ENCODE results near the gene ZAP70. TPM values are rescaled to one million over a fixed set of nuclear protein-coding genes. Genes with fewer than 3 reads are reported as not detected.

Gene ZAP70
- total and polyA plus RNA-seq, 2 donors (not counting 3 experiments of a cell fraction or from before 2014, with no cell fraction given): 0.14 TPM; not detected in 1

DNA sequence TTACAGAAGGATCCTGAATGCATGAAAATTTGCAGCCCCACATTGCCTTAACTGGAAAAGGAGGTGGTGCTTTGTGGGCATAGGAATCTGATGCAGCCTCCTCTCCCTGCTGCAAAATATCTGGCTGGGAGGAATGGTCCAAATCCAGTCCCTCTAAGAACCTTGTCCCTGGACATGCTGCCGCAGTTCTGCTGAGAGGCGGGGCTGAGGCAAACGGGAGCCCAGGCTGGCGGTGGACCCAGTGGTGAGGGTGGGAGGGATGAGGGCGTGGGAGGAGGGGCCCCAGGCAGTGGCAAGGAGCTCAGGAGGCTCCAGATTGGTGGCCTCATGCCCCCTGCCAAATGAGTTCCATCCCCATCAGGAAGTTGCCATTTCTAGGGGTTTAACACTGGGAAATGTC lies 36.2 kb downstream of the ZAP70 start:
- H3K9me1 ChIP-seq (replicated peaks; ENCODE audit: control insufficient read depth, extremely low read depth, insufficient read depth, low read length): no peaks in the 10 kb centered on the region
- H3K9ac ChIP-seq (replicated peaks; ENCODE audit: extremely low read depth, insufficient read depth, low read length): no peak overlapping the region
- no peak overlapping the region for H3K4me3 ChIP-seq (replicated peaks in 1 of 3; ENCODE audit: insufficient read depth in 1 of 3, low read depth in 1 of 3, low read length in 3 of 3)
- BruUV-seq (replicated peaks): no TSS peak
- H3K79me2 ChIP-seq (ENCODE audit: control insufficient read depth, insufficient read depth, low read length): no peaks in the 10 kb centered on the region
- no peaks in the 10 kb centered on the region for H3K4me1 ChIP-seq (ENCODE audit: control insufficient read depth, extremely low read depth, insufficient read depth, low read length)
- H3K36me3 ChIP-seq (ENCODE audit: control insufficient read depth in 2 of 2, extremely low read depth in 1 of 2, insufficient read depth in 2 of 2, low read length in 2 of 2): no peaks in the 10 kb centered on the region
- no peak for TF ChIP-seq POLR2AphosphoS5 (IDR thresholded peaks at IDR 0.05; ENCODE audit: insufficient read depth, low read depth, low read length)
- TF ChIP-seq FOS (IDR thresholded peaks at IDR 0.05; ENCODE audit: borderline replicate concordance, insufficient read depth, low read length): no peak
- TF ChIP-seq, protein P1, sequence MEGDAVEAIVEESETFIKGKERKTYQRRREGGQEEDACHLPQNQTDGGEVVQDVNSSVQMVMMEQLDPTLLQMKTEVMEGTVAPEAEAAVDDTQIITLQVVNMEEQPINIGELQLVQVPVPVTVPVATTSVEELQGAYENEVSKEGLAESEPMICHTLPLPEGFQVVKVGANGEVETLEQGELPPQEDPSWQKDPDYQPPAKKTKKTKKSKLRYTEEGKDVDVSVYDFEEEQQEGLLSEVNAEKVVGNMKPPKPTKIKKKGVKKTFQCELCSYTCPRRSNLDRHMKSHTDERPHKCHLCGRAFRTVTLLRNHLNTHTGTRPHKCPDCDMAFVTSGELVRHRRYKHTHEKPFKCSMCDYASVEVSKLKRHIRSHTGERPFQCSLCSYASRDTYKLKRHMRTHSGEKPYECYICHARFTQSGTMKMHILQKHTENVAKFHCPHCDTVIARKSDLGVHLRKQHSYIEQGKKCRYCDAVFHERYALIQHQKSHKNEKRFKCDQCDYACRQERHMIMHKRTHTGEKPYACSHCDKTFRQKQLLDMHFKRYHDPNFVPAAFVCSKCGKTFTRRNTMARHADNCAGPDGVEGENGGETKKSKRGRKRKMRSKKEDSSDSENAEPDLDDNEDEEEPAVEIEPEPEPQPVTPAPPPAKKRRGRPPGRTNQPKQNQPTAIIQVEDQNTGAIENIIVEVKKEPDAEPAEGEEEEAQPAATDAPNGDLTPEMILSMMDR (IDR thresholded peaks at IDR 0.05; ENCODE audit: extremely low read depth in 1 of 2, insufficient read depth in 1 of 2, low read depth in 1 of 2, low read length in 2 of 2): no peak
- TF ChIP-seq GATA2 (IDR thresholded peaks at IDR 0.05; ENCODE audit: insufficient read depth, insufficient read length, low read depth, low read length): no peak
- dilution Hi-C loops (cut with MboI; ENCODE audit: extremely low pct_ligation_motif_present, low sequenced_read_pairs): no loop called here
- DNase-seq (ENCODE audit: low read depth, low spot score) (no peak), FAIRE-seq (no peak)
- H2AFZ ChIP-seq (ENCODE audit: low read depth, low read length): no peak overlapping the region
- no peaks in the 10 kb centered on the region for H4K20me1 ChIP-seq (replicated peaks; ENCODE audit: control insufficient read depth, extremely low read depth, insufficient read depth, low read length)
- H3K27me3 ChIP-seq (ENCODE audit: control insufficient read depth in 2 of 2, insufficient read depth in 2 of 2, low read length in 2 of 2): no peaks in the 10 kb centered on the region
- intact Hi-C loops (cut with micrococcal nuclease): loop anchor here (2.0 kb wide), 1 partner anchor 49 kb away; no protein-coding TSS in a partner anchor
- H3K9me3 ChIP-seq (replicated peaks; ENCODE audit: control insufficient read depth, insufficient read depth, low read length): no peaks in the 10 kb centered on the region
- H3K27ac ChIP-seq (ENCODE audit: insufficient read depth, low read depth, low read length): no peak overlapping the region
- no peak overlapping the region for H3K4me2 ChIP-seq (ENCODE audit: insufficient read depth, low read length)
- CTCF ChIA-PET: interaction anchor here (1.0 kb wide), 1 partner anchor 9 kb away, joined by 3 read pairs; no protein-coding TSS in a partner anchor
- POLR2A ChIA-PET: no interaction called here

DNA sequence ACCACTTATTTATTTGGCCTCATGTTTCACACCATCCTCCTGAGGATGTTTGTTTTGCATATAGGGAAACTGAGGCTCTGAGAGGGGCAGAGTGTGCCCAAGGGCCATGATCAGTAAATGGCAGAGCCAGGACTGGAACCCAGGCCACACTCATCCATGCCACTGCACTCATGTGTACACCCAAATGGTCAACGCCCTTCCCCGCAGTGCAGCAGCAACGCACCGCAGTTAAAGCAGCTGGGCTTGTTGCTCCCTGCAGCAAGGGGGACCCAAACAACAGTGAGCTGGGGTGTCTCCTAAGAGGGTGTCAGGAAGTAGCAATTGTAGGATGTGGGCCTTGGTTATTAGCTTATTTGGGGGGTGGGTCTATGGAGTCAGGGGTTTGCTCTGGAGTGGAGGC lies 36.6 kb downstream of the ZAP70 start:
- intact Hi-C loops (cut with micrococcal nuclease) (no loop called here), dilution Hi-C loops (cut with MboI; ENCODE audit: extremely low pct_ligation_motif_present, low sequenced_read_pairs) (no loop called here)
- Histone ChIP-seq H3K27me3 (ENCODE audit: control insufficient read depth in 2 of 2, insufficient read depth in 2 of 2, low read length in 2 of 2) (no peaks in the 10 kb centered on the region), H4K20me1 (replicated peaks; ENCODE audit: control insufficient read depth, extremely low read depth, insufficient read depth, low read length) (no peaks in the 10 kb centered on the region), H2AFZ (ENCODE audit: low read depth, low read length) (no peak overlapping the region), H3K9ac (replicated peaks; ENCODE audit: extremely low read depth, insufficient read depth, low read length) (no peak overlapping the region), H3K9me1 (replicated peaks; ENCODE audit: control insufficient read depth, extremely low read depth, insufficient read depth, low read length) (no peaks in the 10 kb centered on the region), H3K9me3 (replicated peaks; ENCODE audit: control insufficient read depth, insufficient read depth, low read length) (no peaks in the 10 kb centered on the region), H3K4me1 (ENCODE audit: control insufficient read depth, extremely low read depth, insufficient read depth, low read length) (no peaks in the 10 kb centered on the region), H3K4me2 (ENCODE audit: insufficient read depth, low read length) (no peak overlapping the region), H3K79me2 (ENCODE audit: control insufficient read depth, insufficient read depth, low read length) (no peaks in the 10 kb centered on the region), H3K36me3 (ENCODE audit: control insufficient read depth in 2 of 2, extremely low read depth in 1 of 2, insufficient read depth in 2 of 2, low read length in 2 of 2) (no peaks in the 10 kb centered on the region), H3K27ac (ENCODE audit: insufficient read depth, low read depth, low read length) (no peak overlapping the region), H3K4me3 (replicated peaks in 1 of 3; ENCODE audit: insufficient read depth in 1 of 3, low read depth in 1 of 3, low read length in 3 of 3) (no peak overlapping the region)
- BruUV-seq (replicated peaks): no TSS peak
- TF ChIP-seq GATA2 (IDR thresholded peaks at IDR 0.05; ENCODE audit: insufficient read depth, insufficient read length, low read depth, low read length) (no peak), MYC (IDR thresholded peaks at IDR 0.05; ENCODE audit: low read depth, low read length) (no peak), POLR2A (IDR thresholded peaks at IDR 0.05; ENCODE audit: low read depth, low read length) (no peak), POLR2AphosphoS5 (IDR thresholded peaks at IDR 0.05; ENCODE audit: insufficient read depth, low read depth, low read length) (no peak), JUN (IDR thresholded peaks at IDR 0.05; ENCODE audit: borderline replicate concordance, insufficient read depth, insufficient read length, low read depth) (no peak), FOS (IDR thresholded peaks at IDR 0.05; ENCODE audit: borderline replicate concordance, insufficient read depth, low read length) (no peak), EZH2 (IDR thresholded peaks at IDR 0.05; ENCODE audit: borderline replicate concordance, low read depth, low read length, severe bottlenecking) (no peak)
- TF ChIP-seq, protein P2, sequence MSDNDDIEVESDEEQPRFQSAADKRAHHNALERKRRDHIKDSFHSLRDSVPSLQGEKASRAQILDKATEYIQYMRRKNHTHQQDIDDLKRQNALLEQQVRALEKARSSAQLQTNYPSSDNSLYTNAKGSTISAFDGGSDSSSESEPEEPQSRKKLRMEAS (IDR thresholded peaks at IDR 0.05; ENCODE audit: insufficient read depth, insufficient read length): no peak
- TF ChIP-seq, protein P1 (IDR thresholded peaks at IDR 0.05; ENCODE audit: extremely low read depth in 1 of 2, insufficient read depth in 1 of 2, low read depth in 1 of 2, low read length in 2 of 2): no peak
- DNase-seq (ENCODE audit: low read depth, low spot score) (no peak), FAIRE-seq (no peak)
- CTCF ChIA-PET: interaction anchor here (1.0 kb wide), 1 partner anchor 9 kb away, joined by 3 read pairs; no protein-coding TSS in a partner anchor
- POLR2A ChIA-PET: no interaction called here
